GM12873 (cell line): Measurements from ENCODE around the gene RNU6-8.

Source experiments
- TF ChIP-seq, protein P1 (sequence below): IDR thresholded peaks from 2 replicates; pipeline ENCODE4 v1.5.1; 2012; ENCODE audit warnings: low read depth, mild to moderate bottlenecking, moderate library complexity, low read length, control low read depth; ENCODE audit not compliant: insufficient read depth; ENCODE audit errors: missing control alignments

RNU6-8 gene

DNA sequence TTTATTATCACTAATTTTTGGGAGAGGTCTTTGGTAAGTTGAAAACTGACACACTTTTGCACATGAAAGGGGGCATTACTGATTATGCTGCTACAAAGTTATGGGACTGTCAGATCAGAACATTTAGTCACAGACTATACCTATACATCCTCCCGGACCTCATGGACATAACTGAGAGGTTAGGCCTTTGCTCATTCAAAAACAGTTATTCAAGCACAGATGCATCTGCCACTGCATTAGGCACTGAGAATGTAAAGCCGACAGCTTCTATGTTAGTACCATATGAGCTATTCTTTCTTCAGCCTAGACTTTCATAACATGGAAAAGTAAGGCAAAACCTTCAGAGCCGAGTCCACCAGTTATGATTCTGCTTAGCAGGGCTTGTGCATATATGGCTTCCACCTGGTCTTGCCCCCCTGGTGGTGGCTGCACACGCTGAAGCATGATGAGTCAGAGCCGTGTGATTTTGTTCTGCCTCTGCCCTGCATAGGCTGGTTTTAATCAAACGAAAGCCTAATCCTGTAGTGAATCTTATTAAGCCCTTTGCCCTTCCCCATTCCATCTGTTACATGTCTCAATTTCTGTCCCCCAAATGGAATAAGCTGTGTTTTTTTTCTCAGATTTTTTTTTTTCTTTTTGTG, 21.8 kb upstream of the RNU6-8 start:
- TF ChIP-seq, protein P1, sequence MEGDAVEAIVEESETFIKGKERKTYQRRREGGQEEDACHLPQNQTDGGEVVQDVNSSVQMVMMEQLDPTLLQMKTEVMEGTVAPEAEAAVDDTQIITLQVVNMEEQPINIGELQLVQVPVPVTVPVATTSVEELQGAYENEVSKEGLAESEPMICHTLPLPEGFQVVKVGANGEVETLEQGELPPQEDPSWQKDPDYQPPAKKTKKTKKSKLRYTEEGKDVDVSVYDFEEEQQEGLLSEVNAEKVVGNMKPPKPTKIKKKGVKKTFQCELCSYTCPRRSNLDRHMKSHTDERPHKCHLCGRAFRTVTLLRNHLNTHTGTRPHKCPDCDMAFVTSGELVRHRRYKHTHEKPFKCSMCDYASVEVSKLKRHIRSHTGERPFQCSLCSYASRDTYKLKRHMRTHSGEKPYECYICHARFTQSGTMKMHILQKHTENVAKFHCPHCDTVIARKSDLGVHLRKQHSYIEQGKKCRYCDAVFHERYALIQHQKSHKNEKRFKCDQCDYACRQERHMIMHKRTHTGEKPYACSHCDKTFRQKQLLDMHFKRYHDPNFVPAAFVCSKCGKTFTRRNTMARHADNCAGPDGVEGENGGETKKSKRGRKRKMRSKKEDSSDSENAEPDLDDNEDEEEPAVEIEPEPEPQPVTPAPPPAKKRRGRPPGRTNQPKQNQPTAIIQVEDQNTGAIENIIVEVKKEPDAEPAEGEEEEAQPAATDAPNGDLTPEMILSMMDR = peak; percentile 32

GRCh38 chr14:32217301-32217700, 14.2 kb upstream of the RNU6-8 start:
- TF ChIP-seq, protein P1 = no peak

- TF ChIP-seq, protein P1 = no peak
Observed at GRCh38 chr14:32212833-32213232, 9.8 kb upstream of the RNU6-8 start.

- TF ChIP-seq, protein P1 = no peak
Observed at GRCh38 chr14:32211068-32211404, 8.0 kb upstream of the RNU6-8 start.

DNA sequence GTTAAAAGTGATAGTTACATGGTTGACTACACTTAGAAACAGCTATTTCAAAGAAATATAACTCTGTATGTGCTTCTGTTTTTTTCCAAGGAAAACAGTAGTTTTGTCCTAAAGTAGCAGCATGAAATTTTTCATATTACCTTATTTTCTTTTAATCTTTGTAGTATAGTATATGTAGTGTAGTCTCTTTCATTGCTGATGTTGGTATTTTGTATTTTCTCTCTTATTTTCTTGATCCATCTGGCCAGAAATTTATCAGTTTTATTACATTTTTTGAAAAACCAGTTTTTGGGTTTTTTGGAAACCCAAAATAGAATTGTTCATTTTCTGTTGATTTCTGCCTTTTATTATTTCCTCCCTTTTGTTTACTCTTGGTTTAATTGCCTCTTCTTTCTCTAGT, 6.4 kb upstream of the RNU6-8 start:
- TF ChIP-seq, protein P1 = no peak

DNA sequence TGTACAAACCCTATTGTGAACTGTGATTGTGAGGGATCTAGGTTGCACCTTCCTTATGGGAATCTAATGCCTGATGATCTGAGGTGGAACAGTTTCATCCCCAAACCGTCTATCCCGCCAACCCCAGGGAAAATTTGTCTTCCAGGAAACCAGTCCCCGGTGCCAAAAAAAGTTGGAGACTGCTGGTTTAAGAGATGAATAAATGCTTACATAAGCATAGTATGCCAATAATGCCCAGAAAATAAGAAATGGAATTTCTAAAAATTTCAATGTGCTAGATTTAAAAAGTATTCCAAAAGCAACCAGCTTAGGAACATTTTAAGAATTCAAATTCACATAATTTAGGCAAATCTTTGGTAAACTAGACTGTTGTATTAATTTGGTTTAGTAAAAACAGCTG, 5.4 kb upstream of the RNU6-8 start:
- TF ChIP-seq, protein P1 = no peak

DNA sequence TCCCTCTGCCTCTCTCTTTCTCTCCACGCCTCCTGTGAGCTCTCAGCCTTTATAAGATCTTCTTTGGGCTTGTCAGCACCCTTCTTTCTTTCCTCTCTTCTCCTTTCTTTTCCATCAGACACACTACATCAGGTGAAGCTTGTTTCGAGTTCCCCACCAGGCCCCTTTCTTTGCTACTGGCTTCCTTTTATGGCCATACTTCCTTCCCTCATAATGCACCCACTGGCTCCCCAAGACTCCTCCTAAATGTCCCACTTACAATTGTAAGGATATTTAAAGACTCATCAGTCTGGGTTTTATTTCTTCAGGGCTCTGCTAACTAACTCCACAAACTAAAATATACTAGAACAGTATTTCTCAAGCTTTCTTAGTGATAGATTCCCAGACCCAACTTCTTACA, 3.5 kb upstream of the RNU6-8 start:
- TF ChIP-seq, protein P1 = no peak
